OCI-LY1 (cell line): ENCODE measurements around the gene ANKRD6.

Source experiments
- H2AFZ ChIP-seq: fragments of 200-600 bp; sonication (generic), shearing (Covaris generic); 2 replicates; pipeline ENCODE4 v1.6.0; 2014; ENCODE audit warnings: antibody characterized with exemption, mild to moderate bottlenecking, low read length
- H3F3A ChIP-seq: fragments of 200-600 bp; sonication (generic), shearing (Covaris generic); 2 replicates; pipeline ENCODE4 v1.6.0; 2014; ENCODE audit warnings: mild to moderate bottlenecking, antibody characterized with exemption, low read length, moderate library complexity; ENCODE audit not compliant: insufficient read depth
- H3K27ac ChIP-seq: fragments of 200-600 bp; sonication (generic); 2 replicates; pipeline ENCODE4 v1.5.1; 2014; ENCODE audit warnings: low read length, mixed run types, mild to moderate bottlenecking, low read depth; ENCODE audit not compliant: poor library complexity, severe bottlenecking
- H3K27me3 ChIP-seq: fragments of 200-600 bp; sonication (generic); 2 replicates; pipeline ENCODE4 v1.6.0; 2014; ENCODE audit warnings: antibody characterized with exemption, mild to moderate bottlenecking, low read length, moderate library complexity; ENCODE audit not compliant: insufficient read depth
- H3K36me3 ChIP-seq: fragments of 200-600 bp; sonication (generic); 2 replicates; pipeline ENCODE4 v1.6.1; 2014; ENCODE audit warnings: mild to moderate bottlenecking, antibody characterized with exemption, low read length, moderate library complexity, mixed read lengths; ENCODE audit not compliant: insufficient read depth
- H3K4me1 ChIP-seq: fragments of 200-600 bp; sonication (generic); 2 replicates; pipeline ENCODE4 v1.5.1; 2014; ENCODE audit warnings: mild to moderate bottlenecking, low read length, moderate library complexity; ENCODE audit not compliant: insufficient read depth, severe bottlenecking
- H3K4me2 ChIP-seq: fragments of 200-600 bp; sonication (generic), shearing (Covaris generic); 2 replicates; pipeline ENCODE4 v1.6.1; 2014; ENCODE audit warnings: low read length
- H3K4me3 ChIP-seq: fragments of 200-600 bp; sonication (generic); 2 replicates; pipeline ENCODE4 v1.5.1; 2014; ENCODE audit warnings: low read length, low read depth, mild to moderate bottlenecking, mixed read lengths; ENCODE audit not compliant: poor library complexity, severe bottlenecking
- H3K79me2 ChIP-seq: fragments of 200-600 bp; shearing (Covaris generic); 2 replicates; pipeline ENCODE4 v1.6.1; 2016; ENCODE audit warnings: mixed run types, low read length, mixed read lengths; ENCODE audit not compliant: insufficient read depth
- H3K9ac ChIP-seq: fragments of 200-600 bp; sonication (generic), shearing (Covaris generic); 2 replicates; pipeline ENCODE4 v1.6.1; 2014; ENCODE audit warnings: mild to moderate bottlenecking, low read length, mixed read lengths
- H3K9me2 ChIP-seq: fragments of 200-600 bp; sonication (generic), shearing (Covaris generic); 2 replicates; pipeline ENCODE4 v1.6.1; 2014; ENCODE audit warnings: low read depth, mild to moderate bottlenecking, low read length, mixed read lengths
- H3K9me3 ChIP-seq: fragments of 200-600 bp; shearing (Covaris generic); 2 replicates; pipeline ENCODE4 v1.6.1; 2014; ENCODE audit warnings: low read length, mixed read lengths
- H4K20me1 ChIP-seq: fragments of 200-600 bp; sonication (generic), shearing (Covaris generic); 2 replicates; pipeline ENCODE4 v1.6.0; 2016; ENCODE audit warnings: mild to moderate bottlenecking, low read length; ENCODE audit not compliant: insufficient read depth
- EZH2 ChIP-seq: fragments of 200-600 bp; sonication (generic), shearing (Covaris generic); IDR thresholded peaks from 2 replicates; pipeline ENCODE4 v1.8.0; 2017; ENCODE audit warnings: borderline replicate concordance, mixed run types, mild to moderate bottlenecking, antibody characterized with exemption, low read length, moderate library complexity, mixed read lengths
- TF ChIP-seq, protein P1 (sequence below): fragments of 200-600 bp; sonication (generic), shearing (Covaris generic); IDR thresholded peaks from 2 replicates; pipeline ENCODE4 v1.5.1; 2017; ENCODE audit warnings: mild to moderate bottlenecking, antibody characterized with exemption, low read length, moderate library complexity, mixed read lengths

Gene ANKRD6

DNA sequence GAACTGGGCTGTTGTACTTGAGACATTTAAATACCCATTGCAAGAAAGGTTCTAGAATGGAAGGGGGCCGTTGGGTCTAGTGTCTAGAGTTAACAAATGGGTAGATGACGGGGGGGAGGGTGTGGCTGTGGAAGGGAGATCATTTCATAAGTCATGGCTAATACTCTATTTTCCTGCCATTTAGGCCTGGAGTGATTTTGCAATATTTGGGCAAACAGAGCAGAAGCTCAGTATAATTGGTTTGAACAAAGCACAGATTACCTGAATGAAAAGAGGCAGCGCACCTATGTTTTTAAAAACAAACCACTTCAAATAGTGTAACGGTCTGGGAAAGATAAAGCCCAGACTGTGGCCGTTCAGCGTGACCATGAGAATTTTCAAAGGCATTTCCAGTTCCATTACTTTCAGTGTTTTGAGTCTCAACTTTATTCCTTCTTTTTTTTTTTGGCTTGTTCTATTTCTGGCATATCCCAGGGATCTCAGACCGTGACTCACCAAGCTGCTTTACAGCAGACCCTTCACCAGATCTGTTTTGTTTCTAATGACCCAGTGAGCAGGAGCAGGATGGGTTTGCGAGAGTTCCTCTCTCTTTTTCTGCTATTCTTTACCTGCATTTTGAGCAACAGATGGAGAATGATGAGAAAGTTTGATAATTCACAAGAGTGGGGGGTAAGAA lies 131.9 kb downstream of the ANKRD6 start:
- Histone ChIP-seq H3K4me1 (no peaks in the 10 kb centered on the region), H3K4me2 (no peak overlapping the region), H3K4me3 (no peak overlapping the region), H3F3A (no peaks in the 10 kb centered on the region), H3K27me3 (0 out of 2 replicates have a peak, but pooled peaks cover 6% of the 10 kb centered on the region), H3K9me3 (no peaks in the 10 kb centered on the region), H4K20me1 (no peaks in the 10 kb centered on the region), H2AFZ (no peak overlapping the region), H3K9me2 (no peaks in the 10 kb centered on the region), H3K27ac (no peak overlapping the region), H3K79me2 (no peaks in the 10 kb centered on the region), H3K9ac (no peak overlapping the region), H3K36me3 (no peaks in the 10 kb centered on the region)
- TF ChIP-seq EZH2: no peak
- TF ChIP-seq, protein P1, sequence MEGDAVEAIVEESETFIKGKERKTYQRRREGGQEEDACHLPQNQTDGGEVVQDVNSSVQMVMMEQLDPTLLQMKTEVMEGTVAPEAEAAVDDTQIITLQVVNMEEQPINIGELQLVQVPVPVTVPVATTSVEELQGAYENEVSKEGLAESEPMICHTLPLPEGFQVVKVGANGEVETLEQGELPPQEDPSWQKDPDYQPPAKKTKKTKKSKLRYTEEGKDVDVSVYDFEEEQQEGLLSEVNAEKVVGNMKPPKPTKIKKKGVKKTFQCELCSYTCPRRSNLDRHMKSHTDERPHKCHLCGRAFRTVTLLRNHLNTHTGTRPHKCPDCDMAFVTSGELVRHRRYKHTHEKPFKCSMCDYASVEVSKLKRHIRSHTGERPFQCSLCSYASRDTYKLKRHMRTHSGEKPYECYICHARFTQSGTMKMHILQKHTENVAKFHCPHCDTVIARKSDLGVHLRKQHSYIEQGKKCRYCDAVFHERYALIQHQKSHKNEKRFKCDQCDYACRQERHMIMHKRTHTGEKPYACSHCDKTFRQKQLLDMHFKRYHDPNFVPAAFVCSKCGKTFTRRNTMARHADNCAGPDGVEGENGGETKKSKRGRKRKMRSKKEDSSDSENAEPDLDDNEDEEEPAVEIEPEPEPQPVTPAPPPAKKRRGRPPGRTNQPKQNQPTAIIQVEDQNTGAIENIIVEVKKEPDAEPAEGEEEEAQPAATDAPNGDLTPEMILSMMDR: no peak

DNA sequence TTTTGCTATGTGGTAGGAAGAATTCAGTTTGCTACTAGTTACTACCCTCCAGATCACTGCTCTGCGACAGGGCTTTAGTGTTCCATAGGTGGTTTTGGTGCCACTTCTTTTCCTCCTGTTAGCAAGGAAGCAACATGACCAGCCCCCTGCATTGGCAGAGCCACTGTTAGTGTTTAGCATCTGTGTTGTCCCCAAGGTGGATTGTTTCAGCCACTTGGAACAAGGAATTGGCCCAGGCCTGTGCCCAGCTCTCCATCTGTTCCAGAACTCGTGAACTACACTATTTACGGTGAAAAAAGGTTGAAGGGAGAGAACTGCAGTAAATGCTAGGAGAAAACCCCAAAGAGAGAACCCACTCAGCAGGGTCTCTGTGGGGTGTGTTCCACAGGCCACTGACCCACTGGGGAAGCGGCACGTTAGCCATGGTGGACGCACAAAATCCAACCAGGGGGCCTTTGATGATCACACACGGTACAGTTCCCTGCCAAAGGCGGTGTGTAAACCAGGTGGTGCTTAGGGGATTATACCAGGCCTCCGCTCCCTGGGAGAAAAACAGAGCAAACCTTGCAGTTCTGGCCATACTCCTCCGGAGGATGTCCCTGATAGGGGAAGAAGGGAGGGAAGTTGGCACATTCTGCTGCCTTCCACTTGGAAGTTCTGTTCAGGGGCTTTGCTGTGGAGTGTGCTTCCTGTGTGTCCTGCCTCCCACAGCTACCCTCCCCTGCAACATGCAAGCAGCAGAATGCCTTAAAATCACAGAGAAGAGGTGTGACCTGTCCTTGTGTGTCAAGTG lies 133.3 kb downstream of the ANKRD6 start:
- Histone ChIP-seq H3F3A (no peaks in the 10 kb centered on the region), H3K79me2 (no peaks in the 10 kb centered on the region), H4K20me1 (no peaks in the 10 kb centered on the region), H3K36me3 (no peaks in the 10 kb centered on the region), H2AFZ (no peak overlapping the region), H3K27me3 (0 out of 2 replicates have a peak, but pooled peaks cover 6% of the 10 kb centered on the region), H3K9me3 (no peaks in the 10 kb centered on the region), H3K9me2 (no peaks in the 10 kb centered on the region), H3K4me3 (no peak overlapping the region), H3K27ac (no peak overlapping the region), H3K4me2 (no peak overlapping the region), H3K4me1 (no peaks in the 10 kb centered on the region), H3K9ac (no peak overlapping the region)
- TF ChIP-seq, protein P1: no peak
- no peak for TF ChIP-seq EZH2

DNA sequence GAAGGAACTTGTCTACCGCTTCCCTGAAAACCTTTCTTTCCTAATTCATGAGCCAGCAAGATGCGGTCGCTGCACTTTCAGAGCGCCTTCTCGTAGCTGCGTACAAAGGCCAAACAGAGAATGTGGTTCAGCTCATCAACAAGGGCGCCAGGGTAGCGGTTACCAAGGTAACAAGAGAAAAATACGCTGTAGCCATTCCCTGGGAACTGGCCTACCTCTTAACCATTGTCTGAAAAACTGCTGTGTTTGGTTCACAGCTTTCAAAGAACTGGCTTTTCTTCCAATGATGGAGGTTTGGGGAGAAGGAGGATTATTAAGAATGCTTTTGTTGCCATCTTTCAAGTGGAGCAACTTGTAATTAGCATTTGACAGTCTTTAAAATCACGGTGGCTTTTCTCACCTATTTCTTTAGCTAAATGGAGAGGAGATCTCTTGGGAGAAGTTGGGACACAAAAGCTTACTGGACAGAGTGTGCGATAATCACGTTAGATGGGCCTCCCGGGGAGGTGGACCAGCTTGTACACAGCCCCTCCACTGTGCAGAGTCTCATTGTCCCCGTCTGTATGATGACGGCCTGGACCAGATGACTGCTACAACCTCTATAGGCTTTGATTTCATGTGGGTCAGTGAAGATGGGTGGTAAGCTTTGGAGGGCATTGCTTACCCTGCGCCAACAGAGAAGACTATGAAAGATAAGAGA lies 134.1 kb downstream of the ANKRD6 start:
- Histone ChIP-seq H3K36me3 (no peaks in the 10 kb centered on the region), H3K9me3 (no peaks in the 10 kb centered on the region), H3K4me1 (no peaks in the 10 kb centered on the region), H3F3A (no peaks in the 10 kb centered on the region), H3K4me3 (no peak overlapping the region), H4K20me1 (no peaks in the 10 kb centered on the region), H3K9ac (no peak overlapping the region), H3K9me2 (no peaks in the 10 kb centered on the region), H3K27ac (no peak overlapping the region), H3K79me2 (no peaks in the 10 kb centered on the region), H3K27me3 (0 out of 2 replicates have a peak, but pooled peaks cover 6% of the 10 kb centered on the region), H3K4me2 (no peak overlapping the region), H2AFZ (no peak overlapping the region)
- no peak for TF ChIP-seq EZH2
- TF ChIP-seq, protein P1: no peak
